Middle frontal gyrus (tissue), 1 donor: ENCODE measurements around the gene CNTNAP4.

Experiments used
- DNase-seq: peaks from one replicate; pipeline ENCODE4 v3.0.0-alpha.2; 2015; ENCODE audit warnings: low spot score; ENCODE audit errors: extremely low spot score

Gene CNTNAP4

DNA sequence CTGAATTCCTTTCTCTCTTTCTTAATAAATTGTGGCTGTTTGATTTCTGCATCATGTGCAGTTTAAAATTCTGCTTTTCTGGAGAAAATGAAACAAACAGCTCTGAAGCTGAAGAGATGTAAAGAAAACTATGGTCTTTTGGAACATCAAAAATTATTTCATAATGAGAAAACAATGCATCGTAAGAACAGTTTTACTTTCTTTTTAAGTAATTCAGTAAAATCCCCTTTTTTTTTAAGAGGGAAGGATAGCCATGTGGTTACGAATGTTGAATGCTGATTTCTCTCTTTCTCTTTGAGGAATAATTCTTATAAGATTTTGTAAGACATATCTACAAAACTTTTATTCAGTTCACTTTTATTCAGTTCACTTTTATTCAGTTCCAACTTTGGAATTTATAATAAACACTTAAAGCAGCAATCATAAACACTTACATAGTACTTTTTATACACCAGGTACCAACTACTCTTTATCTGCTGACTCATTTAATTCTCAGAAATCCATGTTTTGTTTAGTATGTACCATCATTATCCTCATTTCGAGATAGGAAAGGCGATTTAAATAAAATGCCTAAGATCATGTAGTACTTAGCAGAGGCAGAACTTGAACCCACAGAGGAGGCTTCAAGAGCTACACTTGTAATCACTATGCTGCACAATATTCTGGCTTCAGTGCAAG, 26.6 kb downstream of the CNTNAP4 start:
- no peak for DNase-seq

DNA sequence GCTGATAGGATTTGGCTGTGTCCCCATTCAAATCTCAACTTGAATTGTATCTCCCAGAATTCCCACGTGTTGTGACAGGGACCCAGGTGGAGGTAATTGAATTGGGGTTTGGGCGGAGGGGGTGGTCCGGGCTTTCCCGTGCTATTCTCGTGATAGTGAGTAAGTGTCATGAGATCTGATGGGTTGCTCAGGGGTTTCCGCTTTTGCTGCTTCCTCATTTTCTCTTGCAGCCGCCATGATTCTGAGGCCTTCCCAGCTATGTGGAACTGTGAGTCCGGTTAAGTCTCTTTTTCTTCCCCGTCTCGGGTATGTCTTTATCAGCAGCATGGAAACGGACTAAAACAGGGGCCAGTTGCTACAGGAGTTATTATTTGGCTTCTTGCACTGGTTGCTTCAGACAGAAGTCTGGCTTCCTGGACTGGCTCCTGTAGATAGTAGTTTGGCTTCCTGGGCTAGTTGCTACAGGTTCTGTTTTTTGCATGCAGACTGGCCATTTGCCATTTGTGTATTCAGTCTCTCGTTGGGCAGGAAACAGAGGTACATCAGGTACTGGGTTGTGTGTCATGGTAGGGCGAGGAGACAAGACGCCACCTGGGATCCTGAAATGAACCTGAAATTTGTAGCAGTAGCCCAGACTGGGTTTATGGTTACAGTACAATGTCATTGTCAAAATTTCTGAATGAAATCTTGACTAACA, 32.6 kb downstream of the CNTNAP4 start:
- no peak for DNase-seq

DNA sequence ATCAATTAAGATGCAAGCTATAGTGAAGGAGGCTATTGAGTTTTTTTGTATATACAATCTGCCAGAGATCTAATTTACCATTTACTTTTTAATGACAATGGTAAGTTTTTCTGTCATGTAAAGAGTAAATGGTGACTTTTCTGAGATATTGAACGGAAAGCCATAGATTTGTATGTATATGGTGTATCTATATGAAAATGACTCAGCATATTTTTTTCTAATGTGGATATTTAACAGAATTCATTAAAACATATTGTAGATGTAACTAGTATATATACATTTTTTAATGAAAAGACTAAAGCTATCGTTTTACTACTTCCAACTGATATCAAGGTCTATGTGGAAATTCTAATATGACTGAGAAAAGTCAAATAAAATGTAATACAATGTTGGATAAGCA, 34.1 kb downstream of the CNTNAP4 start:
- DNase-seq, result no peak

DNA sequence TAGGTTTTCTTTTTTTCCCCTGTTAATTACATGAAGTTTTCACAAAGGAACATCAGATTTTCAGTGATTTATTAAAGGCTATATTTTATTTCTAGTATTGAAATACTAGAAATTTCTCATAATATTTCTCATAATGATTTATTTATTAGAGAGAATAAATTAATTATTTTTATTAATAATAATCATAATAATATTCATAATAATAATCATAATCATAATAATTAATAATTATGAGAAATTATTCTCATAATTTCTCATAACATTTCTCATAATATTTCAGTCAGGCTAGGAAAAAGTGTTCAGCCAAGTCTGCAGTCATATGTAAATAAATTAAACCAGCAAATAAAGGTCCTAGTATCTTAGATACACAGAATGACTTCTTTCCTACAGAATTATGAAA, 41.4 kb downstream of the CNTNAP4 start:
- no peak for DNase-seq

- no peak for DNase-seq
Measured at GRCh38 chr16:76329106-76329505, 51.9 kb downstream of the CNTNAP4 start.

DNA sequence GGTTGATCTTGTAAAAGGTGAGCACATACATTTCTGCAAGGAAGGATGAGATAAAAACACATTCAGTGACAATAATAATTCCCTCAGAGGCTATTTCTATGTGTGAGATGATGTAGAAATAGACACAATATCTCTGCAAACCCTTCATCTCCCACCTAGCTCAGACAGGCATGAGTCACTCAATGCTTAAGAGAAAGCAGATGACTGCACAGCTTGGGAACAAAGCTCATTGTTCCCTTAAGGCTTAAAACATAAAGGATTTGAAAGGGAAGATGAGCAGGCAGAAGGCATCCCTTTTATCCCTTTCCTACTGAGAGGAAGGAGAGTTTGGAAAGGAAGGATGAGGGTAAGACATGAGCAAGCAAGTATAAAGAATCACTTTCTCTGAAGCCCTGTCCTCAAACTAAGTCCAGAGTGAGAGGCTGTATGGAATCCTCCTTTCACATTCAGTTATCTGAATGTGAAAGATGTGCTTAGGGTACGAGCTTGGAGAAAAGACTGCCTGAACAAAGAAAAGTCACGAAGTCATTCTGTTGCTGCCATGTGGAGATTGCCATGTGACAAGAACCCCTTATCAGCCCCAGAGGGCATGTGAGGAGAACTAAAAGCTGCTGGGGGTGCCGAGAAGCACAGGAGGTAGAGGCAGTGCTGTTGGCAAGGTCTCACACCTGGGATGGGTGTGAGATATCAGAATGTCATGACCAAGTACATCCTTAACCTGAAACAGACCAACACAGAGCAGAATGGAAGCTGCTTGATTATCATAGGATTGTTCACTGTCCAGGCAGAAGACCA, 58.2 kb downstream of the CNTNAP4 start:
- DNase-seq, result no peak

DNA sequence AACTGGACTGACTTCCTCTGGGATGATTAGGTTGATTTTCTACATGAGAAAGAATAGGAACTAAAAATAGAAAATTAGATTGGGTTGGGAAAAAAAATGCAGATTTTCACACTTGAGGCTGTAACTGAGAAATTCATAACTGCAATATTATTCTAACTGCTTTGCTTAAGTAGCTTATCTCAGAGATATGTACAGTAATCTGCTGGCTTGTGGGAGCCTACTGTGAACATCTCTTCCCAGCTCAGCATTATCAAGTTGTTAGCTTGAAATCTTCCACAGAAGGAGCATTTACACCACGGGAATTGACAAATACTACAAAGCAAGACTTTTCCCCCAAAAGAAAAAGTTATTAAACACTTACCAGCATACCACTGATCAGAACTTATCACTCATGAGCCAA, 58.9 kb downstream of the CNTNAP4 start:
- DNase-seq, result no peak

- no peak for DNase-seq
Measured at GRCh38 chr16:76338472-76338871, 61.3 kb downstream of the CNTNAP4 start.

DNA sequence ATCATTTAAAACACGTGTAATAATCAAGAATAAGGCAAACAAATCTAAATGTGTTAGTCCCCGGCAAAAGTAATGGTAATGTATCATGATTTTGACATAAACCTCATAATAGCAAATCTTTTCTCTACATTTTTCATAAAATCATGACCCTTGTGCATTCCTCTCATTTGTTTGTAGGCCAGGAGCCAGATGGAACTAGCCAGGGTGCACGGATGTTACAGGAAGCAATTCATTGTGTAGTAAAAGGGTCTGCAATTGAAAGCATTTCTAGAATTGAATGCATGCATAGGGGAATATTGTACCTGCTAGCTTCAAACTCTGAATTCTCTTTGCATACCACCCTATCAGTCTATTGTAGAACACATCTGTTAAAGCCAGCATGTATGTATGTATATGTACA, 66.6 kb downstream of the CNTNAP4 start:
- DNase-seq, result no peak

GRCh38 chr16:76345163-76345661, 68.0 kb downstream of the CNTNAP4 start:
- DNase-seq, result no peak

DNA sequence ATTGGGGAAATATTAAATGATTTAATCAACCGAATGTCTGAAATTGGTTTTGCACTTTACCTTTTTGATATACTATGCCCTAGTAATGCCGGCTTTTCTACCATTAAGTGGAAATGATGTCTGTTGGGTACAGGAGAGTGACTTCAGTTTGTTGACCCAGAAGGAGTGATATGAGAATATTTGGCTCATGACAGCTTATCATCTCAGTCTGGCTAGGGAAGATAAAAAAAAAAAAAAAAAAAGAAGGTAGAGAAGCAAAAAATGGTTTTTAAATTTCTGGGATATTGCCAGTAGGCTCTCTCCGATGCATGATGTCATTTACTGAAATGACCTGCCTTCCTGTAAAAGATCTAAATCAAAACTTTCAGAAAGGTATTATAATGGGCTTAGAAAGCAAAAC, 69.0 kb downstream of the CNTNAP4 start:
- no peak for DNase-seq

DNA sequence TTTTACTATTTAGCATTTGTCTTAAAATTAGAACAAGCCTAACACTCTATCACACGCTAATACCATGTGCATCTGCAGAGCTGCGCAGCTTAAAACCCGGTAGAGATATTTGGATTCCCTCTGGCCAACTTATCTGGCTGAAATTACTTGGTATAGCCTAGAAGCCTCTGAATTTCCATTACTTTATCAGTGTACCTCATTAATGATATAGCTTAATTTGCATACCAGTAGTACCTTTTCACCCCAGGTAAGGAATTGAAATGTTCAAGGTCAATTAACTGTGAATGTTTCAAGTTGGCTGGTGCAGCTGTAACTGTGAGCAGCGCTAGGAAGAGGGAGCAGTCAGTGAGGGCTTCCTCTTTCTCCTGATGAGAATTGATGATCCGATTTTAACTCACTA, 74.2 kb downstream of the CNTNAP4 start:
- DNase-seq, result no peak

- DNase-seq, result no peak
Measured at GRCh38 chr16:76360404-76360803, 83.2 kb downstream of the CNTNAP4 start.

- no peak for DNase-seq
Measured at GRCh38 chr16:76370344-76370743, 93.1 kb downstream of the CNTNAP4 start.

GRCh38 chr16:76371441-76371840, 94.2 kb downstream of the CNTNAP4 start:
- DNase-seq, result no peak

DNA sequence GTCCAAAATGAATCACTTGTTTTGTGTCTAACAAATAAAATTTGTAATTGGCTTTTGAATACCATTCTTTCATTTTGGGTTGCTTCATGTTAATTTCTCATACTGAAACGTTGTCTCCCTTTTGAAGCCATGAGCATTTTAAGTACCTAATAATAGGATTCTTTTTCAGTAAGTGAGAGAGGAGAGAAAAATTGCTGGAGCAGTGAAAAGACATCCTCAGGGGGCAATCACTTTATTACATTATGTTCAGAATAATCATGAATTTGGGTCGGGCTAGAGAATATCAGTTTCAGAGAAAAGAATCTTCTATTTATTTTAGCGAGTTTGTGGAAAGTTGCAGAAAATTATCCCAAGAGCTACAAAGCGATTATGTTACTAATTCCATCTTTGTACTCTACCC, 96.8 kb downstream of the CNTNAP4 start:
- no peak for DNase-seq

GRCh38 chr16:76376988-76377387, 99.8 kb downstream of the CNTNAP4 start:
- no peak for DNase-seq

DNA sequence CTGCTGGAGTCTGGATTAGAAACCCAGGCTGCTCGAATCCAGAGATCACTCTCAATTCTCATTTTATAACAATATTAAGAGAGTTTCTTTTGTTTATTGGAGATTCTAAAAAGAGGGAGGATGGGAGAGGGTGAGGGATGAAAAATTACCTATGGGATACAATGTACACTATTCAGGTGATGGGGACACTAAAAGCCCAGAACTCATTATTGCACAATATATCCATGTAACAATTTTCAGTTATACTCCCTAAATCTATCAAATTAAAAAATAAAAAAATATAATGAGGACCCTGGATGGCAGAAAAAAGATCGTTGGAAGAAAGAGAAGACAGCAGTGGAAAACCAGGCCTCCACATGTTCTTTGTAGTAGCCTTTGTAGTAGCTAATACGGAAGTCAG, 100.8 kb downstream of the CNTNAP4 start:
- no peak for DNase-seq

GRCh38 chr16:76381096-76381495, 103.9 kb downstream of the CNTNAP4 start:
- no peak for DNase-seq

DNA sequence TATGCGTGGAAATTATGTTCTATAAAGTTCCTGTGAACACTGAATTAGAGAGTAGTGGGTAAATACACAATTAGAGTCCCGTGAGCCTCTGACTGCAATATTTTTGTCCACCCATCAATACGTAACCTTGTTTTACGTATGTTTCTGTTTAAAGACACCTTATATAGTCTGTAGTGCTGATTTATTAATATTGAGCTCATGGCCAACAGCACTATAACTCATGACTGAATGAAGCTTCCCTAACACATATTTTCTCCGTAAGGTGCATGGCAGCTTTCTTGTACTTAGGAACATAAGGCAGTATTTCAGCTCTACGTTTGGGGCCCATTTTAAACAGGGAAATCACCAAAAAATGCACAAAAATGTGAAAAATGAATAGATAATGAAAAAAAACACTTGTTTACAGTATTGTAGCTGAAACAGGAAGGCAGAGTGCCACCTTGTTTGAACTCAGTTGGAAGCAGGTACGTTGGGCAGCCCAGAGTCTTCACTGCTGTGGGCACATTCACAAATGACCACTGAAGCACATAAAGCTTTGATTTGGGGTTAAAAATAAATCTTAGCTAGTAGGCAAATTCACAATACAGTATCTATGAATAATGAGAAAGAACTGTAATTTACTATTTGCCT, 108.5 kb downstream of the CNTNAP4 start:
- DNase-seq, result no peak

- DNase-seq, result no peak
Measured at GRCh38 chr16:76386784-76387183, 109.6 kb downstream of the CNTNAP4 start.

DNA sequence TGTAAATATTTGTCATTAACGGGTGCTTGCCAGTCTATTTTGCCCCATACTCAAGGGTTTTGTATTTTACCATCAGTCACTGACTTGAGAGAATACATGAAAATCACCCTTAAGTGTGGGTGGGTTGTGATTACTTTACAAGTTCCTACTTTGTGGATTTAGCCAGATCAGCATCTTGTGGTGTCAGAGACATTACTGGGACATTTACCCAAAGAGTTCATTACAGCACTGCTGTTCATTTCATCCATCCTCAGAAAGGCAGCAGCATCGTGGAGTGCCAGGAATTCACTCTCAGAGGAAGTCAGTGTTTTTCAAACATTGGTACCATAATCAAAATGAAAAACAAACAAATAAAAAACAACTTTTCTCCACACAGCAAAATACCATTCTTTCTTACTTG, 110.8 kb downstream of the CNTNAP4 start:
- DNase-seq, result no peak
